Mammary epithelial cell (primary cell): ENCODE data around the gene MT1M.

Source experiments
- EZH2 ChIP-seq: IDR thresholded peaks from 2 replicates; pipeline ENCODE4 v1.6.1; 2012; ENCODE audit warnings: low read length, inconsistent platforms, borderline replicate concordance
- TF ChIP-seq, protein P1 (sequence below), 2 donors: IDR thresholded peaks in 1 of 2; conservative IDR thresholded peaks in 1 of 2; 2 replicates each; pipeline ENCODE4 v1.5.1; 2011 to 2012; ENCODE audit warnings: inconsistent platforms in 2 of 2, low read length in 2 of 2, mild to moderate bottlenecking in 2 of 2, control low read depth in 1 of 2, low read depth in 1 of 2; ENCODE audit not compliant: insufficient read depth in 1 of 2; ENCODE audit errors: extremely low read depth in 1 of 2

DNA sequence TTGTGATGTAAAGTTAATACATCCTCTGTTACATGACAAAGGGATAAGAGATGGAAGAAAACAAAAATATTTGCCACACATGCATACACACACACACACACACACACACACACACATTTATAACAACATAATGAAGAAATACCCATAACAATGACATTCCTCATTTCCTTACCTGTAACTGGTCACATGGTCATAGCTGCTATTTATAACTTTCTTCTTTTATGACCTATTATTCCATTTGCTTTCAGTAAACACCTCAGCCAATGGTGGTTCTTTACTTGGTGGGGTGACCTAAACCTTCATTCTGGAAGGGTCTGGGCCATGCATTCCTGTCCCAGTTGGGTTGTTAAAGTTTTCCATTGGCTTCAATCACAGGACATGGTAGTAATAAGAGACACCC is 18.8 kb upstream of the MT1M start:
- TF ChIP-seq, protein P1, sequence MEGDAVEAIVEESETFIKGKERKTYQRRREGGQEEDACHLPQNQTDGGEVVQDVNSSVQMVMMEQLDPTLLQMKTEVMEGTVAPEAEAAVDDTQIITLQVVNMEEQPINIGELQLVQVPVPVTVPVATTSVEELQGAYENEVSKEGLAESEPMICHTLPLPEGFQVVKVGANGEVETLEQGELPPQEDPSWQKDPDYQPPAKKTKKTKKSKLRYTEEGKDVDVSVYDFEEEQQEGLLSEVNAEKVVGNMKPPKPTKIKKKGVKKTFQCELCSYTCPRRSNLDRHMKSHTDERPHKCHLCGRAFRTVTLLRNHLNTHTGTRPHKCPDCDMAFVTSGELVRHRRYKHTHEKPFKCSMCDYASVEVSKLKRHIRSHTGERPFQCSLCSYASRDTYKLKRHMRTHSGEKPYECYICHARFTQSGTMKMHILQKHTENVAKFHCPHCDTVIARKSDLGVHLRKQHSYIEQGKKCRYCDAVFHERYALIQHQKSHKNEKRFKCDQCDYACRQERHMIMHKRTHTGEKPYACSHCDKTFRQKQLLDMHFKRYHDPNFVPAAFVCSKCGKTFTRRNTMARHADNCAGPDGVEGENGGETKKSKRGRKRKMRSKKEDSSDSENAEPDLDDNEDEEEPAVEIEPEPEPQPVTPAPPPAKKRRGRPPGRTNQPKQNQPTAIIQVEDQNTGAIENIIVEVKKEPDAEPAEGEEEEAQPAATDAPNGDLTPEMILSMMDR (conservative IDR thresholded peaks at IDR 0.05 in 1 of 2, IDR thresholded peaks at IDR 0.05 in 1 of 2; ENCODE audit: extremely low read depth in 1 of 2, insufficient read depth in 1 of 2, low read depth in 1 of 2, low read length in 2 of 2) = no peak
- TF ChIP-seq EZH2 = no peak
